ENCODE results near the gene MYH9.
"Not testable (repeated sequence)": the region's sequence is repeated elsewhere in the genome, so short reads cannot be mapped to it uniquely, and the experiment has no call there.

Gene MYH9

GRCh38 chr22:36389122-36389521, 1.4 kb upstream of the MYH9 start:
- not testable (repeated sequence) for DNase-seq (ENCODE audit: low spot score in 2 of 2); H3K27ac Mint-ChIP-seq (ENCODE audit: low read depth); H3K27me3 Mint-ChIP-seq; ATAC-seq (replicated peaks; ENCODE audit: extremely low read depth, poor library complexity, severe bottlenecking); H3K9me3 Mint-ChIP-seq
- peaks cover 34% of the 10 kb centered on the region for H3K4me1 Mint-ChIP-seq
- peak overlapping the region; percentile 96 for H3K4me3 Mint-ChIP-seq
- H3K36me3 Mint-ChIP-seq (ENCODE audit: insufficient read depth), result peaks cover 31% of the 10 kb centered on the region

GRCh38 chr22:36387709-36387958, 133 bp downstream of the MYH9 start:
- H3K4me3 Mint-ChIP-seq, result peak overlapping the region; percentile 96
- H3K4me1 Mint-ChIP-seq, result peaks cover 48% of the 10 kb centered on the region
- no peak for DNase-seq (ENCODE audit: low spot score in 2 of 2)
- no peaks in the 10 kb centered on the region for H3K27me3 Mint-ChIP-seq
- peaks cover 41% of the 10 kb centered on the region for H3K36me3 Mint-ChIP-seq (ENCODE audit: insufficient read depth)
- peak overlapping the region; percentile 74 for H3K27ac Mint-ChIP-seq (ENCODE audit: low read depth)
- no peaks in the 10 kb centered on the region for H3K9me3 Mint-ChIP-seq
- no peak for ATAC-seq (replicated peaks; ENCODE audit: extremely low read depth, poor library complexity, severe bottlenecking)

DNA sequence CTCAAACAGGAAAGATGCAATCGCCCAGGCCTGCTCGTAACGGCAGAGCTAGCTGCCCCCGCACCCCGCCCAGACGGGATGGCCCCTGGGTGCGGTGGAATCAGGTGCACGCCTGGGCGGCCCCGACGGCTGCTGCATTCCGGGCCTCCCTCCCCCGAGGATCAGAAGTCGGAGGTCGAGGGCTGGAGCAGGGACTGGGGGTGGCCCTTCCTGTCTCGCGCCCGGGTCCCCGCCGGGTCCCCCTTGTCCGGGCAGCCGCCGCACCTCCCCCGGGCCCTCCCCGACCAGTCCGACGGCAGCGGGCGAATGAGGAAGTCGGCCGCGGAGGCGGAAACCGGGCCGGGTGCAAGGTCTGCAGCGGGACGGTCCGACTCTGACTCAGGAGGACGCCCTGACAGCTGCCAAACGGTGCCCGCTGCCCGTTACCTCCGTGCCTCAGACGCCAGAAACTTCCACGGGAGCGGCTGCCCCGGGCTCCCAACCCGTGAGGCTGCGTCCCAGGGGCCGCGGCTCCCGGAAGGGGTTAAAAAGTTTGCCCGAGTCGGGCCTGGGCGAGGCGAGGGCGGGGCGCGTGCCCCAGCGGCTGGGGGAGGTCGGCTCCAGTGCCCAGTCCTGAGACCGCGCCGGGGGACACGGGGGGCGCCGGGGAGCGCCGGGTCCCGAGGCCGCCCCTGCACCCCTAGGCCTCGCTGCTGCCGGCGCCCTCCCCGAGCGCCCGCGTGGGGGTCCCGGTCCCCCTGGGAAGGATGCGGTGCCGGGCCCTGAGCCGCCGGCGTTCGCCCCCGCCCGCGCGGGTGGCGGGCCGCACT, 663 bp downstream of the MYH9 start:
- Mint-ChIP-seq H3K36me3 (ENCODE audit: insufficient read depth) (peaks cover 43% of the 10 kb centered on the region), H3K9me3 (no peaks in the 10 kb centered on the region), H3K4me3 (peak overlapping the region; percentile 96), H3K4me1 (peaks cover 48% of the 10 kb centered on the region), H3K27ac (ENCODE audit: low read depth) (peak overlapping the region; percentile 92), H3K27me3 (no peaks in the 10 kb centered on the region)
- ATAC-seq (replicated peaks; ENCODE audit: extremely low read depth, poor library complexity, severe bottlenecking) (peak; percentile 3), DNase-seq (ENCODE audit: low spot score in 2 of 2) (no peak)

GRCh38 chr22:36386351-36386899, 1.3 kb downstream of the MYH9 start:
- ATAC-seq (replicated peaks; ENCODE audit: extremely low read depth, poor library complexity, severe bottlenecking), result no peak
- Mint-ChIP-seq H3K4me1 (peaks cover 53% of the 10 kb centered on the region), H3K9me3 (no peaks in the 10 kb centered on the region), H3K27me3 (no peaks in the 10 kb centered on the region), H3K27ac (ENCODE audit: low read depth) (peak overlapping the region; percentile 92), H3K4me3 (peak overlapping the region; percentile 96), H3K36me3 (ENCODE audit: insufficient read depth) (peaks cover 47% of the 10 kb centered on the region)
- DNase-seq (ENCODE audit: low spot score in 2 of 2), result no peak

GRCh38 chr22:36385491-36386350, 2.0 kb downstream of the MYH9 start:
- Mint-ChIP-seq H3K27ac (ENCODE audit: low read depth) (peak overlapping the region; percentile 92), H3K4me1 (peaks cover 56% of the 10 kb centered on the region), H3K27me3 (no peaks in the 10 kb centered on the region), H3K9me3 (no peaks in the 10 kb centered on the region), H3K36me3 (ENCODE audit: insufficient read depth) (peaks cover 49% of the 10 kb centered on the region), H3K4me3 (peak overlapping the region; percentile 96)
- ATAC-seq (replicated peaks; ENCODE audit: extremely low read depth, poor library complexity, severe bottlenecking) (no peak), DNase-seq (ENCODE audit: low spot score in 2 of 2) (no peak)

GRCh38 chr22:36384766-36385481, 2.8 kb downstream of the MYH9 start:
- Mint-ChIP-seq H3K27ac (ENCODE audit: low read depth) (peak overlapping the region; percentile 92), H3K27me3 (no peaks in the 10 kb centered on the region), H3K9me3 (no peaks in the 10 kb centered on the region), H3K36me3 (ENCODE audit: insufficient read depth) (peaks cover 54% of the 10 kb centered on the region), H3K4me1 (peaks cover 64% of the 10 kb centered on the region), H3K4me3 (peak overlapping the region; percentile 96)
- ATAC-seq (replicated peaks; ENCODE audit: extremely low read depth, poor library complexity, severe bottlenecking), result peak; percentile 20
- peak in 1 of 2 donors; percentile 49 for DNase-seq (ENCODE audit: low spot score in 2 of 2)

GRCh38 chr22:36383110-36383581, 4.6 kb downstream of the MYH9 start:
- ATAC-seq (replicated peaks; ENCODE audit: extremely low read depth, poor library complexity, severe bottlenecking) (peak; percentile 41), DNase-seq (ENCODE audit: low spot score in 2 of 2) (peak; percentile 47 to 75)
- H3K4me3 Mint-ChIP-seq, result peak overlapping the region; percentile 96
- no peaks in the 10 kb centered on the region for H3K9me3 Mint-ChIP-seq
- no peaks in the 10 kb centered on the region for H3K27me3 Mint-ChIP-seq
- peaks cover 75% of the 10 kb centered on the region for H3K4me1 Mint-ChIP-seq
- peak overlapping the region; percentile 92 for H3K27ac Mint-ChIP-seq (ENCODE audit: low read depth)
- H3K36me3 Mint-ChIP-seq (ENCODE audit: insufficient read depth), result peaks cover 61% of the 10 kb centered on the region

- H3K4me1 Mint-ChIP-seq, result peaks cover 86% of the 10 kb centered on the region
- no peaks in the 10 kb centered on the region for H3K9me3 Mint-ChIP-seq
- peak overlapping the region; percentile 96 for H3K4me3 Mint-ChIP-seq
- H3K27ac Mint-ChIP-seq (ENCODE audit: low read depth), result peak overlapping the region; percentile 99
- ATAC-seq (replicated peaks; ENCODE audit: extremely low read depth, poor library complexity, severe bottlenecking), result no peak
- H3K27me3 Mint-ChIP-seq, result no peaks in the 10 kb centered on the region
- peaks cover 65% of the 10 kb centered on the region for H3K36me3 Mint-ChIP-seq (ENCODE audit: insufficient read depth)
- no peak for DNase-seq (ENCODE audit: low spot score in 2 of 2)
These were observed 6.1 kb downstream of the MYH9 start for GRCh38 chr22:36381513-36382128.

- Mint-ChIP-seq H3K27ac (ENCODE audit: low read depth) (peak overlapping the region; percentile 99), H3K27me3 (no peaks in the 10 kb centered on the region), H3K9me3 (no peaks in the 10 kb centered on the region), H3K4me3 (peak overlapping the region; percentile 83), H3K4me1 (peaks cover 82% of the 10 kb centered on the region), H3K36me3 (ENCODE audit: insufficient read depth) (peaks cover 48% of the 10 kb centered on the region)
- no peak for DNase-seq (ENCODE audit: low spot score in 2 of 2)
- peak; percentile 7 for ATAC-seq (replicated peaks; ENCODE audit: extremely low read depth, poor library complexity, severe bottlenecking)
These were observed 8.0 kb downstream of the MYH9 start for GRCh38 chr22:36379593-36380361.

- H3K4me3 Mint-ChIP-seq, result peak overlapping the region; percentile 83
- H3K36me3 Mint-ChIP-seq (ENCODE audit: insufficient read depth), result peaks cover 45% of the 10 kb centered on the region
- ATAC-seq (replicated peaks; ENCODE audit: extremely low read depth, poor library complexity, severe bottlenecking) (no peak), DNase-seq (ENCODE audit: low spot score in 2 of 2) (no peak)
- H3K27me3 Mint-ChIP-seq, result no peaks in the 10 kb centered on the region
- H3K9me3 Mint-ChIP-seq, result no peaks in the 10 kb centered on the region
- H3K4me1 Mint-ChIP-seq, result peaks cover 78% of the 10 kb centered on the region
- peak overlapping the region; percentile 99 for H3K27ac Mint-ChIP-seq (ENCODE audit: low read depth)
These were observed 8.9 kb downstream of the MYH9 start for GRCh38 chr22:36378869-36379217.

DNA sequence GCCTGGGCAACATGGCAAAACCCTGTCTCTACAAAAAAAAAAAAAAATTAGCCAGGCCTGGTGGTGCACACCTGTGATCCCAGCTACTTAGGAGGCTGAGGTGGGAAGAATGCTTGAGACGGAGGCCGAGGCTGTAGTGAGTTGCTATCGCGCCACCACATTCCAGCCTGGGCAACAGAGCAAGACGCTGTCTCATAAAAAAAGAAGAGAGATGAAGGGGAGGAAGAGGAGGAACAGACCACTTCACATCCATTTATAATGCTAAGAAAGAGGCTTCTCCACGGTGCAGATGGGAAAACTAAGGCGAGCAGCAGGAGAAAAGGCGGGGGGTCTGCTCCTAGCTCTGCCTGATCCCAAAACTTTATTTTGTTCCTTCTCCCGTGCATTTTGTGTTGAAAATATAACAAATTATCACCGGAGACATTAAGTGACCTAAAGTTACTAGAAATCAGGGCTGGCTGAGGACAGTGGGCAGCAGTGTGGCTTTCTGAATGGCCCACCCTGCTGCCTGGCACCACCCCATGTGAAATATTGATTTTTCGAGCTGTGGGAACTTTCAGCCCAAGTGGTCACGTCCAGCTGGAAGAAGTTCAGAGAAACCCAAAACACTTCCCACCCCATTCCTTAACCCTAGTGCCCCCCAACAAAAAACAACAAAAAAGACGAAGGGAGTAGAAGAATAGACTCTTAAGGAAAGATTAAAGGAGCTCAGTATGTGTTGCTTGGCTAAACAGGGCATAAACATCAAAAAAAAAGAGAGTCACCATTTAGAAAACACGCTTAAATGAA, 9.5 kb downstream of the MYH9 start:
- no peak for DNase-seq (ENCODE audit: low spot score in 2 of 2)
- ATAC-seq (replicated peaks; ENCODE audit: extremely low read depth, poor library complexity, severe bottlenecking), result no peak
- H3K4me1 Mint-ChIP-seq, result peaks cover 76% of the 10 kb centered on the region
- H3K4me3 Mint-ChIP-seq, result peak overlapping the region; percentile 83
- H3K27me3 Mint-ChIP-seq, result no peaks in the 10 kb centered on the region
- no peaks in the 10 kb centered on the region for H3K9me3 Mint-ChIP-seq
- peak overlapping the region; percentile 99 for H3K27ac Mint-ChIP-seq (ENCODE audit: low read depth)
- H3K36me3 Mint-ChIP-seq (ENCODE audit: insufficient read depth), result peaks cover 45% of the 10 kb centered on the region
